Endometrial microvascular endothelial cells (primary cell): Measurements from ENCODE around the gene OSGEP. TPM values are rescaled to one million over a fixed set of nuclear protein-coding genes. Genes with fewer than 3 reads are reported as not detected.

Source experiments
- in situ Hi-C: cut with HindIII; loops from 2 replicates; pipeline ENCODE4 v1.10.0; 2017; ENCODE audit warnings: low sequenced_read_pairs, low pct_unique_long_range_greater_than_20kb; ENCODE audit errors: inconsistent ontology term
- total RNA-seq: library from RNA; depleted of rRNA; stranded (reverse); fragments of >200 nt; gene quantifications from one replicate; pipeline ENCODE4 v1.2.3, GENCODE V29; 2015; ENCODE audit errors: inconsistent ontology term

Gene OSGEP
- 55.3 TPM for total RNA-seq

DNA sequence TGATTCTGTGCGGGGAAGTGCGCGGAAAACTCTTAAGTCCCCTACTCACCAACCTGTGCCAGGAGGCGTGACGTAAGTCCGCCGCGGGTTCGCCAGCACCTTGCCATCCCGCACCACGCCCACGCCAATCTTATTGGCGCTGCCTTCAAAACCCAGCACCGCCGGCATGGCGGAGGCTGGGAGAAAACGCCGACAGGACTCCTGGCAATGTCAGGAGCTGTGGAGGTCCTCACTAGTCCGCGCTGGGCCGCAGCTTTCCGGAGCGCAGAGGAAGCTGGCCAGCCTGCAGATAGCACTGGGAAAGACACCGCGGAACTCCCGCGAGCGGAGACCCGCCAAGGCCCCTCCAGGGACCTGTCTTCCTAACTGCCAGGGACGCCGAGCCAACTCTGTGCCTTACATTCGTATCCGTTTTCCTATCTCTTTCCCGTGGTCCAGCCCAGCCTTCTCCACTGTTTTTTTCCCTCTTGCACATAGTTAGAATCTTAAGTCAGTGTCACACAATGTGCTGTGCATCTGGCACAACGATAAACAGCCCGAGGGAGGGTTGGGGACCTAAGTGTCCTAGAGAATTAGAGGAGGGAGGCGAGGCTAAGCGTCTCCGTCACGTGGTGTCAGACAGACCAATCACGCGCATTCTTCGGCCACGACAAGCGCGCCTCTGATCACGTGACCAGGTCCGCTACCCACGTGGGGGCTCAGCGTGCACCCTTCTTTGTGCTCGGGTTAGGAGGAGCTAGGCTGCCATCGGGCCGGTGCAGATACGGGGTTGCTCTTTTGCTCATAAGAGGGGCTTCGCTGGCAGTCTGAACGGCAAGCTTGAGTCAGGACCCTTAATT is at the start of gene OSGEP, which contains the start of gene APEX1:
OSGEP (minus strand) TSS at position 297 of the 839 bp plus-strand sequence; CDS start at position 168, 129 bp downstream.
APEX1 (plus strand) TSS at position 711 of the 839 bp plus-strand sequence. CDS start 420 bp downstream, outside the sequence.
- in situ Hi-C loops = no loop called here

DNA sequence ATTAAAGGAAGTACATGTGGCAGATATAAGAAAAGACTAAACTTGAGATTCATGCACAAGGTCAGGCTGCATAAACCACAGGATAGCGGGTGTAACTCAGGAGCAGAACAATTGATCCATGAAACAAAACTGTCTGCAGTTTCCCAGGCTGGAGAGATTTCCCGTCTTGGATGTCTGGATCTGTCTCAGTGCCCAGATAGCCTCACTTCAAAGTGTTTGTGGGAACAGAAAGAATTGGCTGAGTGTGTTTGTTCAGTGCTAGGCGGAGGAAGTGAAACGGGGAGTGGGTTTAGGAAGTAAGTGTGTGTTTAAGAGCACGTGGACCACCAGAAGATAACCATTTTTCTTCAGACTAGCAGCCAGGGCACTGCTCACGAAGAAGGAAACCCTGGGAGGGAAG is 49.3 kb upstream of the OSGEP start:
- in situ Hi-C loops = no loop called here

DNA sequence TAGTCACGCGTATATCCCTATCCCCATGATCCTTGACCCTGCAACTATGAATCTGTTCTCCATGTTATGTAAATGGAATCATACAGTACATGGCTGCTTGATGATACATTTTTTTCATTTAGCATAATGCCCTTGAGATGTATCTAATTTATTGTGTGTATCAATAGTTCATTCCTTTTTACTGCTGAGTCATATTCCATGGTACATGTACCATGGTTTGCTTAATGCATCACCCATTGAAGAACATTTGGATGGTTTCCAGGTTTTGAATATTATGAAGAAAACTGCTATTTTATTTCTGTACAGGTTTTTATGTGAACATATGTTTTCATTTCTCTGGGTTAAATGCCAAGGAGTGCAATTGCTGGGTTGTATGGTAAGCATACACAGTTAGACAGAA is 46.7 kb upstream of the OSGEP start:
- in situ Hi-C loops = no loop called here

DNA sequence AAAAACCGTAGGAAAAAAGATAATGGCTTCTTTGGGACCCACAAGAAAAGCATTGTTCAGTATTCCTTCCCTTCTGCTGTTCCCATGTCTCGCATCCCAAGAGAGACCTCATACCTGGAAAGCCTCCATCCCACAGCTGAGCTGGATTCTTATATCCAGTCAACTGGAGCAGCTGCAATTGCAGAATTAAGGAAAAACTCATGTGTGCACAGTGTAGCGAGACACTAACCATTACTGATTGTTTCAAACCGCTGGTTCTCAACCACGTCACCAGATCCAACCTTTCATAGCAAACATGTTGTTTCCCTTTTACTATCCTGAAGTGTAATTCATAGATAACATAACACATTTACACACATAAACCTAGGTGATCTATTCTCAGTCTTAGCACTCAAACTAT is 45.3 kb upstream of the OSGEP start:
- in situ Hi-C loops = no loop called here

DNA sequence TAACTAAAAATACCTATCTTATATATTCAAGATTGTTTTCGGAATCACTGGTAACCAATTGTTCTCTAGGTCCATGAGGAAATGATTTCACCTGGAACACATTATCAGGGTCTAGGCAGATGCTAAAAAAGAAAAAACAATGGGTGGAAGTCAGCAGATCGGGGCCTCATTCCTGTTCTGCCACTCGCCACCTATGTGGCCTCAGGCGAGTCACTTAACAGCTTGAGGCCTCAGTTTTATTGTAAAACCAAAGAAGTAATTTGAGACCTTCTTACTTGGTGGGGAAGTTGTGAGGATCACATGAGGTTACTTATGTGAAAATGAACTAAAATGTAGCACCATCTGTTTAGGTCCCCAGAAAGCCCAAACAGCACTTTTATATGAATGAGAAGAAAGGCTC is 44.5 kb upstream of the OSGEP start:
- in situ Hi-C loops = no loop called here

DNA sequence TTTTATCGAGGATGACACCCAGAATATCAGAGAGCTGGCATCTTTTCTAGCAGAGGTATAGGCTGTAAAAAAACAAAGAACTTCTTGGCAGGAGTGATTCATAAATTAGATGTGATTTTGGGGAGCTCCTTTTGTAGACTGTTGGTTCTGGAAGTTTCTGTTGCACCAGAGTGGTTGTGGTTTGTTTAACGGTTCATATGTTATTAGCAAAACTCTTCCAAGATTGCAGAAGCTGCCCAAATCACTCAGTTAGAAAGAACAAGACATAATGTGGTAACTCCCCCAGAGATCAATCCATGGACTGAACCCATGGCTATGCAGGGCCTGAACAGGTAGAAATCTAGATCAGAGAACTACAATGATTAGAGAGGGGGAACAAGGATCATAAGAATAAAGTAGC is 44.0 kb upstream of the OSGEP start:
- in situ Hi-C loops = no loop called here

DNA sequence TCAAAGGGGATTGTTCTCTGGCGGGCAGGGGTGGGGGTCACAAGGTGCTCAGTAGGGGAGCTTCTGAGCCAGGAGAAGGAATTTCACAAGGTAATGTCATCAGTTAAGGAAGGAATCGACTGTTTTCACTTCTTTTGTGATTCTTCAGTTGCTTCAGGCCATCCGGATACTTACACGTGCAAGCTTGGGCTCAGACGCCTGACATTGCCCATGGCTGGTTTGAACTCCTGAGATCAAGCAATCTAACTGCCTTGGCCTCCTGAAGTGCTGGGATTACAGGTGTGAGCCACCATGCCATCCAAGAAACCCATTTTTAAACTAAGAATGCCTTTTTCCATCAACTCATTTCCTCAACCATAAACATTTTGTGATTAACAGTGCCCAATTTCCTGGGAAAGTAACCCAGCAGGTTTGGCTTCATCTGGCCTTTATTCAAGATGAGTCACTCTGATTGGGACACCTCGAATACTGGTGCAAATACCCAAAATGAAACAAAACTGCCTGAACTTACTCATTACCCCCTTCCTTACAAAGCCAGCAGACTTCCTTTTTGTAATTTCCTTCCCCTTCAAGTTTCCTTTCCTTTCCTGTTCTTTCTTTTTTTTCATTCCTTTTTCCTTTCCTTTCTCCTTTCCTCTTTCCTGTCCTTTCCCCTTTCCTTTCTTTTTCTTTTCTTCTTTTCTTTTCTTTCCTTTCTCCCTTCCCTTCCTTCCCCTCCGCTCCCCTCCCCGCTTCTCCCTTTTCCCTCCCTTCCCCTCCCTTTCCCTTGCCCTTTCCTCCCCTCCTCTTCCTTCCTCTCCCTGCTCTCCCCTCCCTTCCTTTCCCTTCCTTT is 40.5 kb upstream of the OSGEP start:
- in situ Hi-C loops = no loop called here

DNA sequence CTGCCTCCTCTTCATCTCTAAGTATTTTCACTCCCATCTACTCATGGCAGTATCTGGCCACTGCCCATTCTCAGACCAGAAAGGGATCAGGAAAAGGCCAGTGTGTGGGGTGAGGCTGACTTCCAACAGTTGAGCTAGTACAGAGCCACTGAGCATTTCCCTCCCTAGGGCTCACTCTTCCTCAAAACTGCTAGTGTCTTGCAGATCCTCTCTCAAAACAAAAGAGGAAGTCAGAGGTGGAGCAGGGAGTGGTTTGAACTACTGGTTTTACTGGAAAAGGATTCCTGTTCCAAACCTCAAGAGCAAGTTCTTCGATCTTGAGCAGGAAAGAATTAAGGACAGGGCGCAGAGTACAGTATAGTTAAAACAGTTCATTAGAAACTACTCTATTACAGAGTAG is 39.0 kb upstream of the OSGEP start:
- in situ Hi-C loops = no loop called here

DNA sequence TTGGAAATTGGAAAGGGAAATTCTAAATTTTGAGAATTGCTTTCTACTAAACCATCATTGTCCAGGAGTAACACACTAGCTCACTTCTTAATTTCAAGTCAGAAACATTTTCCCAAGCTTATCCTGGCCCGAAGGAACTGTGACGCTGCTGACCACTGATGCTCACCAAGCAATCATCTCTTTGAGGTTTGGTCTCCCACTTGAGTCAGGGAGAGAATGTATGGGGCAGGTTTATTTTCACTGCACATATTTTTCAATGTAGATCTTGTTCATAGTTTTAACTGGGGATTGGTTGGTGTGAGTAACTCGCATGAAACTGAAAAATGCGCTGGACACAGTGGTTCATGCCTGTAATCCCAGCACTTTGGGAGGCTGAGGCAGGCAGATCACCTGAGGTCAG is 37.9 kb upstream of the OSGEP start:
- in situ Hi-C loops = no loop called here

DNA sequence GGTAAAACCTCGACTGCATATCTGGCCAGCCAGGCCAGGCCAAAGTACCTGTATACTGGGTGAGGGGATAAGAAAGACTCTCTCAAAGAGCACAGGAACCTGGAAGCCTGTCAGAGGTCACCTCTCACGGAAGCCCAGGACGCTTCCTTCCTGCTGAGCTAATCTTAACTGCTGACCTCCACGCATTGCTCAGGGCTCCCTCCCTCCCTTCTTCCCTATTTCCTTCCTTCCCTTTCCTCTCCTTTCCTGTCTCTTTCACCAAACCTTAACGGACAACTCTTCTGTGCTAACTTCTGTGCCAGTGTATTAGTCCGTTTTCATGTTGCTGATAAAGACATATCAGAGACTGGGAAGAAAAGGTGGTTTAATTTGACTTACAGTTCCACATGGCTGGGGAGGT is 36.0 kb upstream of the OSGEP start:
- in situ Hi-C loops = no loop called here

DNA sequence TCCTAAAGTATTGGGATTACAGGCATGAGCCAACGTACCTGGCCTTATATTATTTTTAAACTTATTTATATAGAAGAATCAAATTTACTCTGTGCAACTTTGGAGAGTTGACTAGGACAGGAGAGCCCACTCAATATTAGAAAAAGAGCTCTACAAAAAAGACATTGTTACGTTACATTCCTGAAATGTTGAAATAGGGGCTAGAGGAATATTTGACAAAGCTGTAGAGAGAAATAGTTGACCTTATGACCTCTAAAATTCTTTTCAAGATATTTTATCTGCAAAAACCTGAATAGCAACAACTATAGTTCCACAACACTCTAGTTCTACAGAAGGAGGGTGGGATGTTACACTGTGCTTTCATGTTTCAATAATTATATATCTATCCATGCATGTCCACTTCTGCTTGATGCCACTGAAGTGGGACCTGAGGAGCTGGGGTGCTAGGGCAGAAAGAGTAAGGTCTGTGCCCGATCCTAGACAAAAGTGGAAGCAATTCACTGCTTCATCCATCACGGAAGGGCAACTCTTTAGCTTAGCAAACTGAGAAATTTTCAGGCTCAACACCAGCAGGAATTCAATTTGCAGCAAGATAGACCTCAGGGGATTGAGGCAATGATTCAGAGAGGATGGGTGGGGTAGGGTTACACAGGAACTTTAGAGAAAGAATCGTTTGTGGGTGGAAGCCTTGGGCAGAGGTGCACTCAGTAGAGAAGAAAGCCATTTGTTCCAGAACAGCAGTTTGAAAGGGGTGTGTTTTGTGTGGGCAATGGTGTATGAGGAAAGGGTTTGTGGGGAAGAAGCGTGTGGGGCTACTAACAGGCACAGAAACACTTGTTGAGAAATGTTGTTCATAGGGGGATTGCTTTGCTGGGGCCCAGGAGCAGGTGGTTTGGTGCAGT is 34.7 kb upstream of the OSGEP start:
- in situ Hi-C loops = no loop called here

DNA sequence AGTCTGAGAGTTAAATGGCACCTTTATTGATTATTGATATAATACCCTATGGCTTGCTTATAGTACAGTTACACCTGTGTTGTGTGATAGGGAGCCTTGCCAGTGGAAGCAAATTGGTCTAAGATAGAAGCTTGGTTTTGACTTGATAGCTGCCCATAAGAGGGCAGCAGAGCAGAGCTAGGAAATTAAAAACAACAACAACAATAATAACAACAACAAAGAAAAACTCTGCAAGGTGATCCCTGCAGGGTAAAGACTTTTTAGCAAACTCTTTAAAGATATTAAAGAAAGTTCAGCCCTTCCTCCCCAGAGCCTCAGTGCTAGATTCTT is 32.7 kb upstream of the OSGEP start:
- in situ Hi-C loops = no loop called here

DNA sequence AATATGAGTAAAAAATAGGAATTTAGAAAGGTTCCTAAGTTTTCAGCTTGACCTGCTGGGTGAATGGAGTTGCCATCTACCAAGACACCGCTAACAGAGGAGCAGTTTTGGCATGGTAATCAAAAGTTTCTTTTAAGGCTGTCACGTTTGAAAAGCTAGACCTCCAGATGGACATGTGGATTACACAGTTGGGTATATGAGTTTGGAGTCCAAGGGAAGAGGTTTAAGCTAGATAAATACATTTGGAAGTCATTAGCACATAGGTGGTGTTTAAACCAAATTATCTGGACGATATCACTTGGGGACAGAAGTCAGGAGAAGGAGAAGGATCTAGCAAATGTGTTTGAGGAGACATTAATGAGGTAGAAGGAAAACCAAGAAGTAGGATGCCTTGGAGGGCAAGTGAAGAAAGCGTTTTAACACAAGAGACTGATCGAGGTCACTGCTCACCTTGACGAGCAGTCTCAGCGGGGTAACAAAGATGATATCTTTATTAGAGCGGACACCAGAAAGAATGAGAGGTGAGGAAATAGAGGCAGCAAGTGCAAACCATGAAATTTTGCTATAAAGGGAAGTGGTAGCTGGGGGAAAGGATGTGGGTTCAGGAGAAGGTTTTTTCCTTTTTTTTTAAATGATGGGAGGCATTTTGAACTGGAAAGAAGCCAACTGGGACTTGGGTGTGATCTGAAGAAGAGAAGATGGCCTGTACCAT is 32.2 kb upstream of the OSGEP start:
- in situ Hi-C loops = no loop called here

DNA sequence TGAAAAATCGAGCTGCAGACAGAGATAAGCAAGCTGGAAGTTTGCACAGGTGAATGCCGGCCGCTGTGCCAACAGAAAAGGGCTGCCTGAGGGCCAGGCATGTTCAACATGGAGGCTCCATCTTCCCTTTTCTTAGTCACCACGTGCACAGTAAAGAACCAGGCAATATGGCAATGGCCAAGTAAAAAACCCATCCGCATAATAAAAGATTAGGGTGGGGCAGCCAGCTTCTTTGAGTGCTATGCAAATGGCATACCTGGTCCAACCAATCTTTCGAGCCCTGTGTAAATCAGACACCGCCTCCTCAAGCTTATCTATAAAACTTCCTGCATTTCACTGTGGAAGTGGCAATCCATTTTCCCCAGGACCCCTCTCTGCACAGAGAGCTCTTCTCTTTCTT is 31.3 kb upstream of the OSGEP start:
- in situ Hi-C loops = no loop called here

DNA sequence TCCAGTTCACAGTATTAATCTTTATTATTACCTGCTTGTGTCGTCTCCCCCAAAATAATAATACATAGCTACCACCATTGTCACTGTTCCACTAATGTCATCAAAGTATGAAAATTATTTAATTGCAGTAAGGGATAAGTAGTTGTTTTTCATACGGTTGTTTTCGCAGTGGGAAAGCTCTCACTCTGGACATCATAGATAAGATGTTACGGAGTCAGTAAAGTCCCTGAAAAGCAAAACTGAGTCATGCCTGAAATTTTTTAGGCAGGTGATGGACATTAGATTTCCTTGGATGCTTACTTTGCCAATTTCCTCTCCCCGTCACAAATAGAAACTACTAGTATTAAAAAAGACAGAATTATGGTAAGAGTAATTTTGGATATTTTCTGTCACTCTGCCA is 27.8 kb upstream of the OSGEP start:
- in situ Hi-C loops = no loop called here

DNA sequence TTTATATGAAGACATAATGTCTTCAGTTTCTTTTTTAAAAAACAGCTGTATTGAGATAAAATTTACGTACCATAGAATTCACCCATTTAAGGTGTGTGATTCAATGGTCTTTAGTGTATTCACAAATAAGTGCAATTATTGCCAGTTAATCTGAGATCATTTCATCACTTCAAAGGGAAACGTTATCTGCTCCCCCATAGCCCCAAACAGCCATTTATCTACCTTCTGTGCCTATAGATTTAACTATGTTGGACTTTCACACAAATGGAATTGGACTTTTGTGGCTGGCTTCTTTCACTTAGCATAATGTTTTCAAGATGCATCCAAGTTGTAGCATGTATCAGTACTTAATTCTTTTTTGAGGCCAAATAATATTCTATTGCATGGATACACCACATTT is 24.3 kb upstream of the OSGEP start:
- in situ Hi-C loops = no loop called here

DNA sequence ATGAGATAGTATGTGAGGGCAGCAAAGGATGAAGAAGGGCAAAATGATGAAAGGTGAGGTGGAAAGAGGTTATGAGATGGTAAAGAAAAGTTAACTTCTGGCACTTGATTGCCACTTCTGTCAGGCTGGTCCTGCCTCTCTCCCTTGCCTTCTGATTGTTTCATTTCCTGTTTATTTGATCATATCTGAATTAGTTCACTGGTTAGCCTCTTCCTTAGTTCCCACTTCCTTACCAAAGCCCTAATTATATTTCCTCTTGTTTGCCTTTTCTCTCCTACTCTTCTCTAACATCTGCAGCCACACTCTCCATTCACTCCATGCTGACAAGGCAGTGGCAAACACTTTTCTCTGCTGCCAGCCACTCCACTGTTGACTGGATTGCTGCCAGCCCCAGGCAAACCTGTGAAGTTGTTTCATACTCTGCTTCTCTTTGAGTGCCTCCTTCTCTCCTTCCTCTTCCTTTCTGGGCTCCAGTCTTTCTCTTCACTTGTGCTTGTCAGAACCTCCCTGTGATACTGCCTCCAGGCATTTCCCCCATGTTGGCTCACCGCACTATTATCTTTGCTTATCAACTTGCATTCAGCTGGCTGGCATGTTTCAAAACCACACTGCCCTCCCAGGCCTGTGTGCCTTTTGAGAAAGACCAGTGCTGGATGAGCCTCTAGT is 22.7 kb upstream of the OSGEP start:
- in situ Hi-C loops = no loop called here

DNA sequence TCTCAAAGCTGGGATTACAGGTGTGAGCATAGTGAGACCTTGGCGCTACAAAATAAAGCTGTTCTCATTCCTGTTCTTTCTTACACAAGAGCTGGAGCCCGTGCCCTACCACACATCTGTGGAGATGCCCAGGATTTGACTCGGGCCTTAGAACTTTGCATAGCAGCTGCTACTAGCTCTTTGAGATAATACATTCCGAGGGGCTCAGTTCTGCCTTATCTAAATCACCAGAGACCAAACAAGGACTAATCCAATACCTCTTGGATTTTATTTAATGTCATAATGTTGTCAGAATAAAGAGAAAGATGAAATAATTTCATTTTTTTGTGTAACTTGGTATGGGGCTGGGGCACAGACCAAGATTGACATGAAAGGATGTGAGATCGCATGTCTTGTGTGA is 22.2 kb upstream of the OSGEP start:
- in situ Hi-C loops = no loop called here
